ENCODE measurements around the gene NFX1.
A peak's percentile ranks its signal among the peaks of the same experiment; 100 is the strongest.

GRCh38 chr9:33375238-33375840 lies 85.0 kb downstream of the NFX1 start:
- TF ChIP-seq CTCF (IDR thresholded peaks at IDR 0.05), result peak; percentile 59
- no peak for TF ChIP-seq EZH2 (IDR thresholded peaks at IDR 0.05; ENCODE audit: borderline replicate concordance, insufficient read depth, low read depth, low read length, poor library complexity, severe bottlenecking)
